Measurements from ENCODE around the gene DNAI2. TPM values are rescaled to one million over a fixed set of nuclear protein-coding genes. Genes with fewer than 3 reads are reported as not detected.
"Not testable (repeated sequence)": the region's sequence is repeated elsewhere in the genome, so short reads cannot be mapped to it uniquely, and the experiment has no call there.

The DNAI2 gene
- total and polyA plus RNA-seq, 12 donors = 0.06 to 0.26 (median 0.14) TPM; not detected in 9

DNA sequence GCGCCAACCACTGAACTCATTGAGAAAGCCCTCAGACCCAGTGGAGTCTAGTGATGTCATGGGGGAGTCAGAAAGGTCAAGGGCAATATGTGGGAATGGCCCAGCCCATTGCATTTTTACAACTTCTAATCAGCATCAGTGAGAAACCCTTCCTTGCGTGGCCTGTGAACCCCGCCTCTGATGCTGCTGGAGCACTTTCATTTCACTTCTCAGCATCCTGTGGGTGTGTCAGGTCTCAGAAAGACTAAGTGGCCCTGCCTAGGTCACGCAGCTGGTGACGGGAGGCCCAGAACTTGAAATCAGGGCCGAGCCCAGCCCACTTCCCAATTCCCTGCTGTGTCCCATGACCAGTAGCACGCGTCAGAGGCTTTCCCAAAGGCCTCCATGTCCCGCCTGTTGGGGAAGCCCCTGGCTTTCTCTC lies 6.1 kb downstream of the DNAI2 start:
- Histone ChIP-seq H3K36me3 (replicated peaks in 1 of 2) (no peaks in the 10 kb centered on the region), H3K9me3 (replicated peaks in 1 of 3) (no peaks in the 10 kb centered on the region), H3K4me1 (replicated peaks in 1 of 2) (peaks cover 0 to 5% of the 10 kb centered on the region in 2 donors), H3K4me3 (no peak overlapping the region), H3K27me3 (peaks cover 4% of the 10 kb centered on the region), H3K27ac (no peak overlapping the region)
- 67 to 83% (median 81%) methylated on average over 6 to 9 of the region's 9 CpGs for WGBS, 4 donors
- TF ChIP-seq POLR2A (IDR thresholded peaks at IDR 0.05) = no peak
- TF ChIP-seq, protein P1, sequence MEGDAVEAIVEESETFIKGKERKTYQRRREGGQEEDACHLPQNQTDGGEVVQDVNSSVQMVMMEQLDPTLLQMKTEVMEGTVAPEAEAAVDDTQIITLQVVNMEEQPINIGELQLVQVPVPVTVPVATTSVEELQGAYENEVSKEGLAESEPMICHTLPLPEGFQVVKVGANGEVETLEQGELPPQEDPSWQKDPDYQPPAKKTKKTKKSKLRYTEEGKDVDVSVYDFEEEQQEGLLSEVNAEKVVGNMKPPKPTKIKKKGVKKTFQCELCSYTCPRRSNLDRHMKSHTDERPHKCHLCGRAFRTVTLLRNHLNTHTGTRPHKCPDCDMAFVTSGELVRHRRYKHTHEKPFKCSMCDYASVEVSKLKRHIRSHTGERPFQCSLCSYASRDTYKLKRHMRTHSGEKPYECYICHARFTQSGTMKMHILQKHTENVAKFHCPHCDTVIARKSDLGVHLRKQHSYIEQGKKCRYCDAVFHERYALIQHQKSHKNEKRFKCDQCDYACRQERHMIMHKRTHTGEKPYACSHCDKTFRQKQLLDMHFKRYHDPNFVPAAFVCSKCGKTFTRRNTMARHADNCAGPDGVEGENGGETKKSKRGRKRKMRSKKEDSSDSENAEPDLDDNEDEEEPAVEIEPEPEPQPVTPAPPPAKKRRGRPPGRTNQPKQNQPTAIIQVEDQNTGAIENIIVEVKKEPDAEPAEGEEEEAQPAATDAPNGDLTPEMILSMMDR (IDR thresholded peaks at IDR 0.05) = no peak
- intact Hi-C loops (cut with DNase I) = no loop called here
- DNase-seq = no peak

DNA sequence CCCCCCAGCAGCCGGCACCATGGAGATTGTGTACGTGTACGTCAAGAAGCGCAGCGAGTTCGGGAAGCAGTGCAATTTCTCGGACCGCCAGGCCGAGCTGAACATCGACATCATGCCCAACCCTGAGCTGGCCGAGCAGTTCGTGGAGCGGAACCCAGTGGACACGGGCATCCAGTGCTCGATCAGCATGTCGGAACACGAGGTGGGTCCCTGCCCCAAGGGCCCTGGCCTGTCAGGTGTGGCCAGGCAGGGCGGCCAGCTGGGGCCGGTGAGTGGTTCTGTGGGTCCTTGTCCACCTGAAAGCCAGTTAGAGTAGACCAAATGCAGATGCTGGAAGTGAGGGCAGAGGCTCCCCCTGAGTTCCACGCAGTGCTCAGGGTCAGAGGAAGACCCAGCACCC lies 7.8 kb downstream of the DNAI2 start:
- Histone ChIP-seq H3K4me3 (no peak overlapping the region), H3K9me3 (replicated peaks in 1 of 3) (no peaks in the 10 kb centered on the region), H3K27ac (peak overlapping the region in 2 of 5 donors; percentile 35 to 71), H3K27me3 (no peaks in the 10 kb centered on the region), H3K36me3 (replicated peaks in 1 of 2) (no peaks in the 10 kb centered on the region), H3K4me1 (replicated peaks in 1 of 2) (peaks cover 0 to 5% of the 10 kb centered on the region in 2 donors)
- DNase-seq = no peak
- WGBS, 4 donors = 94 to 100% (median 95%) methylated on average over 5 to 20 of the region's 20 CpGs
- intact Hi-C loops (cut with DNase I) = no loop called here
- no peak for TF ChIP-seq POLR2A (IDR thresholded peaks at IDR 0.05)
- TF ChIP-seq, protein P1 (IDR thresholded peaks at IDR 0.05) = no peak

DNA sequence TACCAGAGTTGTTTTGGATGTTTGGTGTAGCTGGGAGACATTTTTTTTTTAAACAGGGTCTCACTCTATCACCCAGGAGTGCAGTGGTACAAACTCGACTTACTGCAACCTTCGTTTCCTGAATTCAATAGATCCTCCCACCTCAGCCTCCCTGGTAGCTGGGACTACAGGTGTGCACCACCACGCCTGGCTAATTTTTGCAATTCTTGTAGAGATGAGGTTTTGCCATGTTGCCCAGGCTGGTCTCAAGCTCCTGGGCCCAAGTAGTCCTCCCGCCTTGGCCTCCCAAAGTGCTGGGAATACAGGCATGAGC lies 8.2 kb downstream of the DNAI2 start:
- intact Hi-C loops (cut with DNase I); H3K9me3 ChIP-seq (replicated peaks in 1 of 3); H3K27me3 ChIP-seq; H3K4me3 ChIP-seq; H3K36me3 ChIP-seq (replicated peaks in 1 of 2); DNase-seq; H3K4me1 ChIP-seq (replicated peaks in 1 of 2): not testable (repeated sequence)
- H3K27ac ChIP-seq = peak overlapping the region in 2 of 5 donors; percentile 35 to 71
- 85 to 89% (median 88%) methylated on average over 4 of the region's 4 CpGs for WGBS, 4 donors

DNA sequence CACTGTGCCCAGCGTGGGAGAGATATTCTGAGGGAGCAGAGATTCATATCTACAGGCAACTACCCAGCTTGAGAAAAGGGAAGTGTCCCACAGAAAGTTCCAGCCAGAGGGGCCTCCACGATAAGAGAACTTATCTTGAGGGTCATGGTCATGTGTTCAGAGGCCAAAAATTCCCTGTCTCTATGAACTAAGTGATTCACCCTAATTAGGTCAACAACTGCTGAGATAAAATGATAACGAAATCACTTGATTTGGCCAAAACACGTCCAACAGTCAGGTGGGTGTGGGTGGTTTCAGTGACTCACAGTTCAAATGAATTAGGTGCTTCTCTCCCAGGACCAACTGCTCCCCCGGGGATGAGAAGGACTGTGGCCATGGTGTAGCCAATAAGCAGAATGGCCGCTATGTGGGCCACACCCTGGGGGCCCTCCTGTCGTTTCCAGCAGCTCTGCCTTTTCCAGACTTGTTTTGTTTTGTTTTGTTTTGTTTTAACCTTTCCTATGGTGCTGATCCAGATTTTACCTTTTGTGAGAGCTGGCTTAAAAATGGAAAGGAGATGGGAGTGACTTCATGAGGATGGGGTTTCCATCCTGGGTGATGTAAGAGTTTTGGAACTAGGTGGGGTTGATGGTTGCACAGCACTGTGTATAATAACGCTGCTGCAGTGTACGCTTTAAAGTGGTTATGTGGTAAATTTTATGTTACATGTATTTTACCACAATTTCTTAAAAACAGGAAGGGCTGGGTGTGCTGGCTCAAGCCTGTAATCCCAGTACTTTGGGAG lies 8.7 kb downstream of the DNAI2 start:
- Histone ChIP-seq H3K36me3 (replicated peaks in 1 of 2) (no peaks in the 10 kb centered on the region), H3K9me3 (replicated peaks in 1 of 3) (no peaks in the 10 kb centered on the region), H3K4me3 (no peak overlapping the region), H3K27me3 (no peaks in the 10 kb centered on the region), H3K4me1 (replicated peaks in 1 of 2) (peaks cover 0 to 5% of the 10 kb centered on the region in 2 donors), H3K27ac (peak overlapping the region in 2 of 5 donors; percentile 35 to 71)
- DNase-seq = peak in 4 of 7 donors; percentile 71 to 84 (median 76)
- TF ChIP-seq POLR2A (IDR thresholded peaks at IDR 0.05) = peak in 1 of 2 donors; percentile 14
- TF ChIP-seq, protein P1 (IDR thresholded peaks at IDR 0.05) = no peak
- WGBS, 4 donors = 45 to 58% (median 50%) methylated on average over 9 of the region's 9 CpGs
- intact Hi-C loops (cut with DNase I) = no loop called here

DNA sequence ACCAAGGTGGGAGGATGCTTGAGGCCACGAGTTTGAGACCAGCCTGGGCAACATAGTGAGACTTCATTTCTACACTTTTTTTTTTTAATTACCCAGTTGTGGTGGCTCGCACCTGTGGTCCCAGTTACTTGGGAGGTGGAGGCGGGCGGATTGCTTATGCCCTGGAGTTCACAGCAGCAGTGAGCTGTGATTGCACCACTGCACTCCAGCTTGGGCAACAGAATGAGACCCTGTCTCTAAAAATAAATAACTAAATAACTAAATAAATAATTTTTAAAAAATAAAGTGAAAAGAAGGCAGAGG lies 9.3 kb downstream of the DNAI2 start:
- TF ChIP-seq, protein P1 (IDR thresholded peaks at IDR 0.05) = no peak
- TF ChIP-seq POLR2A (IDR thresholded peaks at IDR 0.05) = no peak
- 77 to 85% (median 80%) methylated on average over 4 of the region's 4 CpGs for WGBS, 4 donors
- peaks cover 0 to 5% of the 10 kb centered on the region in 2 donors for H3K4me1 ChIP-seq (replicated peaks in 1 of 2)
- H3K27ac ChIP-seq = peak overlapping the region in 2 of 5 donors; percentile 35 to 71
- no peaks in the 10 kb centered on the region for H3K36me3 ChIP-seq (replicated peaks in 1 of 2)
- DNase-seq = no peak
- intact Hi-C loops (cut with DNase I) = no loop called here
- no peak overlapping the region for H3K4me3 ChIP-seq
- no peaks in the 10 kb centered on the region for H3K9me3 ChIP-seq (replicated peaks in 1 of 3)
- H3K27me3 ChIP-seq = no peaks in the 10 kb centered on the region
